HepG2 (cell line): ENCODE results near the gene GRIK4. TPM values are rescaled to one million over a fixed set of nuclear protein-coding genes. Genes with fewer than 3 reads are reported as not detected.

ENCODE experiments used
- ATAC-seq: fragments of 200-7000 bp; cut with Tn5 transposase; 3 replicates; pipeline ENCODE4 v1.9.1; 2020; ENCODE audit warnings: mild to moderate bottlenecking, moderate library complexity
- BruUV-seq: library from RNA; stranded (reverse); fragments of 400-500 nt; replicated peaks from 2 replicates; lab custom pipeline; 2021; lab: Mats Ljungman, UMichigan
- CTCF ChIA-PET: fragments of 300-600 bp; formaldehyde crosslinking; extraction: SDS; loops from one replicate; lab custom pipeline; 2021; ENCODE audit warnings: low total read pairs, inconsistent platforms, low intra/inter-chr PET ratio; lab: Yijun Ruan, JAX
- POLR2A ChIA-PET: fragments of 350-600 bp; sonication (Branson Sonifier 250); formaldehyde crosslinking; loops from one replicate; lab custom pipeline; 2020; ENCODE audit warnings: antibody characterized with exemption, inconsistent platforms; lab: Yijun Ruan, JAX
- DNase-seq: peaks from one replicate; pipeline ENCODE4 v3.0.0-alpha.2; 2015; ENCODE audit warnings: low spot score
- FAIRE-seq: peaks from 3 replicates; lab custom pipeline; 2011; peaks lifted over from hg19 to GRCh38; lab: Jason Lieb, UNC
- H2AFZ ChIP-seq: one replicate; pipeline ENCODE4 v1.6.1; 2011; ENCODE audit warnings: low read length, inconsistent platforms
- H3K27ac ChIP-seq: fragments of 300-600 bp; 3 replicates; pipeline ENCODE4 v1.8.0; 2011; ENCODE audit warnings: mixed run types, mild to moderate bottlenecking, mixed read lengths, low read length, inconsistent platforms; ENCODE audit not compliant: insufficient read depth; ENCODE audit errors: extremely low read length
- H3K27me3 ChIP-seq, 2 experiments: fragments of 200-600 bp in 1 of 2; 2 replicates in 1 of 2; 3 replicates in 1 of 2; pipeline versions ENCODE4 v1.6.0 to v1.8.0; 2011; ENCODE audit warnings: low read length in 2 of 2, mild to moderate bottlenecking in 2 of 2, moderate library complexity in 2 of 2, inconsistent platforms in 1 of 2; ENCODE audit not compliant: insufficient read depth in 2 of 2, control insufficient read depth in 1 of 2
- H3K36me3 ChIP-seq, 2 experiments: fragments of 200-600 bp in 1 of 2; replicated peaks in 1 of 2; 2 replicates in 1 of 2; 3 replicates in 1 of 2; pipeline versions ENCODE4 v1.5.1 to v1.8.0; 2011; ENCODE audit warnings: low read length in 2 of 2, inconsistent platforms in 1 of 2; ENCODE audit not compliant: insufficient read depth in 2 of 2, control insufficient read depth in 1 of 2
- H3K4me1 ChIP-seq: 2 replicates; pipeline ENCODE4 v1.5.1; 2012; ENCODE audit warnings: low read length, inconsistent platforms; ENCODE audit not compliant: insufficient read depth
- H3K4me2 ChIP-seq: 2 replicates; pipeline ENCODE4 v1.6.0; 2011; ENCODE audit warnings: low read depth, low read length, inconsistent platforms
- H3K4me3 ChIP-seq, 3 experiments: fragments of 200-600 bp in 1 of 3; sonication (generic), shearing (Covaris generic) in 1 of 3; replicated peaks in 1 of 3; 2 replicates each; pipeline ENCODE4 v1.5.1; 2011 to 2016; ENCODE audit warnings: low read length in 3 of 3, inconsistent platforms in 2 of 3, low read depth in 2 of 3, mild to moderate bottlenecking in 2 of 3, control low read depth in 1 of 3, mixed read lengths in 1 of 3; ENCODE audit not compliant: insufficient read depth in 1 of 3
- H3K79me2 ChIP-seq: one replicate; pipeline ENCODE4 v1.6.1; 2011; ENCODE audit warnings: low read length, inconsistent platforms; ENCODE audit not compliant: insufficient read depth
- H3K9ac ChIP-seq: 2 replicates; pipeline ENCODE4 v1.6.0; 2011; ENCODE audit warnings: mild to moderate bottlenecking, low read depth, low read length, inconsistent platforms; ENCODE audit not compliant: insufficient read depth
- H3K9me3 ChIP-seq: 2 replicates; pipeline ENCODE4 v1.5.1; 2012; ENCODE audit warnings: mild to moderate bottlenecking, low read length
- H4K20me1 ChIP-seq: 2 replicates; pipeline ENCODE4 v1.6.0; 2011; ENCODE audit warnings: inconsistent platforms, mild to moderate bottlenecking, low read length, moderate library complexity; ENCODE audit not compliant: insufficient read depth
- ATF7-NPFF ChIP-seq: sonication (generic); formaldehyde crosslinking; IDR thresholded peaks from 2 replicates; pipeline ENCODE4 v1.8.1; 2023; ENCODE audit warnings: mild to moderate bottlenecking, low read depth, missing genetic modification reagents, moderate library complexity
- CBFB ChIP-seq: sonication (generic); formaldehyde crosslinking; IDR thresholded peaks from 2 replicates; pipeline ENCODE4 v1.4.0; 2020; ENCODE audit warnings: missing genetic modification reagents
- HMGA1 ChIP-seq: sonication (generic); formaldehyde crosslinking; conservative IDR thresholded peaks from 2 replicates; pipeline ENCODE4 v1.4.0; 2020; ENCODE audit warnings: missing genetic modification reagents
- HOXA9 ChIP-seq: sonication (generic); formaldehyde crosslinking; IDR thresholded peaks from 2 replicates; pipeline ENCODE4 v1.8.1; 2022; ENCODE audit warnings: missing genetic modification reagents, mild to moderate bottlenecking, moderate library complexity, borderline replicate concordance
- PATZ1 ChIP-seq: sonication (generic); formaldehyde crosslinking; IDR thresholded peaks from 2 replicates; pipeline ENCODE4 v1.4.0; 2020; ENCODE audit warnings: missing genetic modification reagents
- REPIN1 ChIP-seq: sonication (generic); formaldehyde crosslinking; IDR thresholded peaks from 2 replicates; pipeline ENCODE4 v1.8.0; 2022; ENCODE audit warnings: missing genetic modification reagents, low read depth, mild to moderate bottlenecking, borderline replicate concordance
- RFX3 ChIP-seq: IDR thresholded peaks from 2 replicates; pipeline ENCODE4 v1.6.1; 2016; ENCODE audit warnings: missing biosample characterization, missing genetic modification reagents
- SP5 ChIP-seq: IDR thresholded peaks from 2 replicates; pipeline ENCODE4 v1.6.1; 2016; ENCODE audit warnings: low read depth, borderline replicate concordance
- SSRP1 ChIP-seq: IDR thresholded peaks from 2 replicates; pipeline ENCODE4 v1.6.1; 2016; ENCODE audit warnings: control low read depth
- TAF15 ChIP-seq: fragments of 200-400 bp; formaldehyde crosslinking; IDR thresholded peaks from one replicate; pipeline ENCODE4 v1.6.1; 2018; ENCODE audit warnings: mild to moderate bottlenecking, low read depth, low read length; ENCODE audit not compliant: poor library complexity, severe bottlenecking
- ZEB1 ChIP-seq: IDR thresholded peaks from 2 replicates; pipeline ENCODE4 v1.6.1; 2012; ENCODE audit warnings: mild to moderate bottlenecking, low read depth, inconsistent platforms; ENCODE audit not compliant: insufficient replicate concordance
- ZNF207 ChIP-seq: fragments of 450-650 bp; IDR thresholded peaks from 2 replicates; pipeline ENCODE4 v1.6.1; 2016; ENCODE audit warnings: antibody characterized with exemption, borderline replicate concordance
- ZNF598 ChIP-seq: sonication (generic); formaldehyde crosslinking; IDR thresholded peaks from 2 replicates; pipeline ENCODE4 v1.5.1; 2020; ENCODE audit warnings: mild to moderate bottlenecking, missing genetic modification reagents, borderline replicate concordance
- ZNF770 ChIP-seq: sonication (generic); formaldehyde crosslinking; IDR thresholded peaks from 2 replicates; pipeline ENCODE4 v1.5.0; 2020; ENCODE audit warnings: mild to moderate bottlenecking, missing genetic modification reagents
- WGBS: methylation state at CpG from one replicate; pipeline ENCODE4 v1.1.6; 2017; ENCODE audit warnings: low lambda C conversion rate; 5-methylcytosine and 5-hydroxymethylcytosine counted together
- in situ Hi-C: cut with HindIII; loops from 2 replicates; pipeline ENCODE4 v1.10.0; 2017; ENCODE audit warnings: low pct_unique_long_range_greater_than_20kb; ENCODE audit not compliant: extremely low pct_ligation_motif_present
- intact Hi-C: fragments of 100-400 bp; cut with micrococcal nuclease; formaldehyde crosslinking; loops from one replicate; pipeline ENCODE4 v1.10.0; 2022; ENCODE audit not compliant: unreplicated experiment
- polyA plus RNA-seq, 8 experiments: library from polyadenylated mRNA; depleted of rRNA in 3 of 8; stranded (reverse) in 7 of 8; unstranded in 1 of 8; fragments of >200 nt; fragmentation: Illumina TruSeq in 4 of 8; extraction: Trizol in 4 of 8; gene quantifications; 2 replicates each; pipeline versions ENCODE4 v1.2.1 to v1.2.3, GENCODE V29; 2011 to 2016; ENCODE audit warnings: low read depth in 4 of 8, missing spikeins in 1 of 8, mixed read lengths in 1 of 8; ENCODE audit not compliant: insufficient read depth in 1 of 8
- total RNA-seq, 5 experiments: library from RNA; depleted of rRNA; stranded (reverse); fragments of >200 nt; fragmentation: Illumina TruSeq; extraction: Trizol; gene quantifications; 2 replicates each; pipeline ENCODE4 v1.2.3, GENCODE V29; 2016; ENCODE audit warnings: low read depth in 1 of 5
- TF ChIP-seq, protein P1 (sequence below): sonication (generic); formaldehyde crosslinking; conservative IDR thresholded peaks from 2 replicates; pipeline ENCODE4 v1.4.0; 2020; ENCODE audit warnings: missing genetic modification reagents

The GRIK4 gene
- total and polyA plus RNA-seq, 2 of the 13 experiments (the other 11 are each of a cell fraction or from before 2014, with no cell fraction given), result 0.04 to 0.07 TPM

- CTCF ChIA-PET, result no interaction called here
- ATAC-seq (no peak), DNase-seq (no peak), FAIRE-seq (no peak)
- H3K4me3 ChIP-seq, result no peak overlapping the region
- H3K9ac ChIP-seq, result no peak overlapping the region
- no peaks in the 10 kb centered on the region for H4K20me1 ChIP-seq
- POLR2A ChIA-PET, result no interaction called here
- peaks cover 0 to 14% of the 10 kb centered on the region in 2 experiments; a peak in 1 of 5 replicates for H3K27me3 ChIP-seq
- intact Hi-C loops, result no loop called here
- no peaks in the 10 kb centered on the region for H3K36me3 ChIP-seq
- H3K79me2 ChIP-seq, result no peaks in the 10 kb centered on the region
- in situ Hi-C loops, result no loop called here
- peaks cover 16% of the 10 kb centered on the region for H3K4me1 ChIP-seq
- no peak overlapping the region for H3K27ac ChIP-seq
- no peaks in the 10 kb centered on the region for H3K9me3 ChIP-seq
- WGBS, result 43% methylated on average over 3 of the region's 3 CpGs
- H3K4me2 ChIP-seq, result no peak overlapping the region
- no peak overlapping the region for H2AFZ ChIP-seq
- BruUV-seq, result no TSS peak
- no peak for TF ChIP-seq TAF15
- no peak for TF ChIP-seq HOXA9 (CRISPR knock-in tag)
- TF ChIP-seq CBFB (CRISPR knock-in tag), result no peak
- no peak for TF ChIP-seq SP5 (CRISPR knock-in tag)
- TF ChIP-seq RFX3 (CRISPR knock-in tag), result no peak
- TF ChIP-seq, protein P1, sequence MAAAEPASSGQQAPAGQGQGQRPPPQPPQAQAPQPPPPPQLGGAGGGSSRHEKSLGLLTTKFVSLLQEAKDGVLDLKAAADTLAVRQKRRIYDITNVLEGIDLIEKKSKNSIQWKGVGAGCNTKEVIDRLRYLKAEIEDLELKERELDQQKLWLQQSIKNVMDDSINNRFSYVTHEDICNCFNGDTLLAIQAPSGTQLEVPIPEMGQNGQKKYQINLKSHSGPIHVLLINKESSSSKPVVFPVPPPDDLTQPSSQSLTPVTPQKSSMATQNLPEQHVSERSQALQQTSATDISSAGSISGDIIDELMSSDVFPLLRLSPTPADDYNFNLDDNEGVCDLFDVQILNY, result no peak
- TF ChIP-seq ZNF207, result no peak
- TF ChIP-seq ZNF598 (CRISPR knock-in tag), result no peak
- no peak for TF ChIP-seq SSRP1 (CRISPR knock-in tag)
Measured at GRCh38 chr11:120827820-120828219, 316.3 kb downstream of the GRIK4 start.

DNA sequence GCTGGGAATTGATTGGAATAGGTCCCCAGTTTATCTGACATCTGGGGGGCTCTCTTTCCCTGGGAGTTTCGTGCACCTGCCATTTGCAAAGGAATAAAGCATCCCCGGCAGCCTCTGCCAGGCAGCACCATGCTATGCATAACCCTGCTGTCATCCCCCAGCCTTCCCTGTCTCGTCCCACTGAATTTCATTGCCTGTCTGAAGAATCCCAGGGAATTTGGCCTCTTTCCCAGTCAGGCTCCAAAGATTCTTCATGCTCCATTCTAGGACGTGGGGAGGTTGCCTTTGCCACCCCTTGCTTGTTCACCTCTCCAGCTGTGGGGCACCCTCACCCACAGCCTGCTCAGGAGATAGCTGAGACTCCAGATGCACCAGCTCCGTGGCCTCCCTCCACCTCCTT is 317.3 kb downstream of the GRIK4 start:
- H3K27ac ChIP-seq, result no peak overlapping the region
- no peak overlapping the region for H2AFZ ChIP-seq
- intact Hi-C loops (no loop called here), in situ Hi-C loops (no loop called here)
- WGBS, result 15% methylated on average over 5 of the region's 5 CpGs
- POLR2A ChIA-PET, result no interaction called here
- H3K27me3 ChIP-seq, result peaks cover 0 to 14% of the 10 kb centered on the region in 2 experiments; a peak in 1 of 5 replicates
- no peaks in the 10 kb centered on the region for H3K36me3 ChIP-seq
- peaks cover 9% of the 10 kb centered on the region; the same call in 1 of the 2 replicates for H3K4me1 ChIP-seq
- CTCF ChIA-PET, result no interaction called here
- no peaks in the 10 kb centered on the region for H3K79me2 ChIP-seq
- DNase-seq (no peak), ATAC-seq (no peak), FAIRE-seq (no peak)
- no peak overlapping the region for H3K4me2 ChIP-seq
- H3K9ac ChIP-seq, result no peak overlapping the region
- H4K20me1 ChIP-seq, result no peaks in the 10 kb centered on the region
- no peak overlapping the region for H3K4me3 ChIP-seq
- no peaks in the 10 kb centered on the region for H3K9me3 ChIP-seq
- BruUV-seq, result no TSS peak
- no peak for TF ChIP-seq PATZ1 (CRISPR knock-in tag)
- TF ChIP-seq ZEB1, result no peak
- no peak for TF ChIP-seq ZNF770 (CRISPR knock-in tag)
- TF ChIP-seq HMGA1 (CRISPR knock-in tag), result no peak
- no peak for TF ChIP-seq ATF7-NPFF
- TF ChIP-seq REPIN1, result no peak
